NB4 (cell line): ENCODE results near the gene PTPRZ1.

Source experiments
- MYC ChIP-seq: IDR thresholded peaks from 2 replicates; pipeline ENCODE4 v1.6.1; 2011; ENCODE audit warnings: low read depth, low read length
- TF ChIP-seq, protein P1 (sequence below): IDR thresholded peaks from one replicate; pipeline ENCODE4 v1.5.1; 2012; ENCODE audit warnings: low read depth, low read length
- TF ChIP-seq, protein P2 (sequence below): IDR thresholded peaks from 2 replicates; pipeline ENCODE4 v1.6.1; 2011; ENCODE audit warnings: low read depth, low read length

DNA sequence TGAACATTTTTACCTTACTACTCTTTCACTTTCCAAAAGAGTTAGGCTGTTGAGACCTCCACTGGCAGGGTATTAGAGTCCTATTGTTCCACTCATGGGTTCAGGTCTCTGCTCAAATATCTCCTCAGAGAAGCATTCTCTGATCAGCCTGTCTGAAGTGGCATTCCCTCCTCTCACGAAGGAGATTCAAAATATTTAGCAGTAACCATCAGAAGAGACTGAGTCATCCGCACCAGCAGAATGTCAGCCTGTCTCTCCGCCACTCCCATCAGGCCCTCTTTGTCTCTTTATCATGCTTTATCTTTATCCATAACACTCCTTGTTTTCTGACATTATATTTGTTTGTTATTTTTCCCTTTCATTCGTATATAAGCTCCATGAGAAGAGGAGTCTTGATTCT lies 192.0 kb downstream of the PTPRZ1 start:
- TF ChIP-seq, protein P1, sequence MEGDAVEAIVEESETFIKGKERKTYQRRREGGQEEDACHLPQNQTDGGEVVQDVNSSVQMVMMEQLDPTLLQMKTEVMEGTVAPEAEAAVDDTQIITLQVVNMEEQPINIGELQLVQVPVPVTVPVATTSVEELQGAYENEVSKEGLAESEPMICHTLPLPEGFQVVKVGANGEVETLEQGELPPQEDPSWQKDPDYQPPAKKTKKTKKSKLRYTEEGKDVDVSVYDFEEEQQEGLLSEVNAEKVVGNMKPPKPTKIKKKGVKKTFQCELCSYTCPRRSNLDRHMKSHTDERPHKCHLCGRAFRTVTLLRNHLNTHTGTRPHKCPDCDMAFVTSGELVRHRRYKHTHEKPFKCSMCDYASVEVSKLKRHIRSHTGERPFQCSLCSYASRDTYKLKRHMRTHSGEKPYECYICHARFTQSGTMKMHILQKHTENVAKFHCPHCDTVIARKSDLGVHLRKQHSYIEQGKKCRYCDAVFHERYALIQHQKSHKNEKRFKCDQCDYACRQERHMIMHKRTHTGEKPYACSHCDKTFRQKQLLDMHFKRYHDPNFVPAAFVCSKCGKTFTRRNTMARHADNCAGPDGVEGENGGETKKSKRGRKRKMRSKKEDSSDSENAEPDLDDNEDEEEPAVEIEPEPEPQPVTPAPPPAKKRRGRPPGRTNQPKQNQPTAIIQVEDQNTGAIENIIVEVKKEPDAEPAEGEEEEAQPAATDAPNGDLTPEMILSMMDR: no peak
- TF ChIP-seq, protein P2, sequence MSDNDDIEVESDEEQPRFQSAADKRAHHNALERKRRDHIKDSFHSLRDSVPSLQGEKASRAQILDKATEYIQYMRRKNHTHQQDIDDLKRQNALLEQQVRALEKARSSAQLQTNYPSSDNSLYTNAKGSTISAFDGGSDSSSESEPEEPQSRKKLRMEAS: no peak
- no peak for TF ChIP-seq MYC
